NCI-H526 treated with DMSO at 0.1 percent for 48 hours (cell line): ENCODE measurements around the gene CYP46A1.

Experiments used
- DNase-seq: peaks from one replicate; lab custom pipeline; 2025; lab: John Stamatoyannopoulos, UW

CYP46A1 gene

GRCh38 chr14:99745307-99745951, 61.3 kb downstream of the CYP46A1 start:
- DNase-seq: no peak

GRCh38 chr14:99747167-99747566, 63.1 kb downstream of the CYP46A1 start:
- DNase-seq: no peak

- no peak for DNase-seq
Observed at GRCh38 chr14:99747582-99748330, 63.7 kb downstream of the CYP46A1 start.

DNA sequence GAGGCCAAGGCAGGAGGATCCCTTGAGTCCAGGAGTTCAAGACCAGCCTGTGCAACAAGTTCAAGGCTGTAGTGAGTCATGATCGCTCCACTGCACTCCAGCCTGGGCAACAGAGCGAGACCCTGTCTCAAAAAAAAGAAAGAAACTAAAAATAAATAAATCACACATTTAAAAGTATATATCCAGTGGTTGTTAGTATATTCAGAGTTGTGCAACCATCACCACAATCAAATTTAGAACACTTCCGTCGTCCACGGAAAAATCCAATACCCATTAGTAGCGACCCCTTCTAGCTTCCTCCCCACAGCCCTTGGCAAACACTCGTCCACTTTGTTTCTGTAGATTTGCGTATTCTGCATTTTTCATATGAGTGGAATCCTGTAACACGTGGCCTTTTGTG, 64.4 kb downstream of the CYP46A1 start:
- DNase-seq: no peak

DNA sequence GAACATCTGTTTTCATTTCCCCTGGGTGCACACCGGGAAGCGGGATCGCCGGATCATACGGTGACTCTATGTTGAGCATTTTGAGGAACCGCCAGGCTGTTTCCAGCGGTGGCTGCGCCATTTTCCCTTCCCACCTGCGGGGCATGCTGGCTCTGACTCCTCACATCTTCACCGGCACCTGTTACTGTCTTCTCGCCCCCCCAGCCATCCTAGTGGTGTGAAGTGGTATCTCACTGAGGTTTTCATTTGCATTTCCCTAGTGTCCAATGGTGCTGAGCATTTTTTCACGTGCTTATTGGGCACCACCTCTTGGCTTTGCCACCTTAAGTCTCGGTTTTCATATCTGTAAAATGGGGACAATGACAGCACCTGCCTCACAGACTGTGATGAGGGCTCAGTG, 65.0 kb downstream of the CYP46A1 start:
- no peak for DNase-seq

GRCh38 chr14:99749763-99750715, 65.9 kb downstream of the CYP46A1 start:
- no peak for DNase-seq

GRCh38 chr14:99750746-99751450, 66.8 kb downstream of the CYP46A1 start:
- no peak for DNase-seq

DNA sequence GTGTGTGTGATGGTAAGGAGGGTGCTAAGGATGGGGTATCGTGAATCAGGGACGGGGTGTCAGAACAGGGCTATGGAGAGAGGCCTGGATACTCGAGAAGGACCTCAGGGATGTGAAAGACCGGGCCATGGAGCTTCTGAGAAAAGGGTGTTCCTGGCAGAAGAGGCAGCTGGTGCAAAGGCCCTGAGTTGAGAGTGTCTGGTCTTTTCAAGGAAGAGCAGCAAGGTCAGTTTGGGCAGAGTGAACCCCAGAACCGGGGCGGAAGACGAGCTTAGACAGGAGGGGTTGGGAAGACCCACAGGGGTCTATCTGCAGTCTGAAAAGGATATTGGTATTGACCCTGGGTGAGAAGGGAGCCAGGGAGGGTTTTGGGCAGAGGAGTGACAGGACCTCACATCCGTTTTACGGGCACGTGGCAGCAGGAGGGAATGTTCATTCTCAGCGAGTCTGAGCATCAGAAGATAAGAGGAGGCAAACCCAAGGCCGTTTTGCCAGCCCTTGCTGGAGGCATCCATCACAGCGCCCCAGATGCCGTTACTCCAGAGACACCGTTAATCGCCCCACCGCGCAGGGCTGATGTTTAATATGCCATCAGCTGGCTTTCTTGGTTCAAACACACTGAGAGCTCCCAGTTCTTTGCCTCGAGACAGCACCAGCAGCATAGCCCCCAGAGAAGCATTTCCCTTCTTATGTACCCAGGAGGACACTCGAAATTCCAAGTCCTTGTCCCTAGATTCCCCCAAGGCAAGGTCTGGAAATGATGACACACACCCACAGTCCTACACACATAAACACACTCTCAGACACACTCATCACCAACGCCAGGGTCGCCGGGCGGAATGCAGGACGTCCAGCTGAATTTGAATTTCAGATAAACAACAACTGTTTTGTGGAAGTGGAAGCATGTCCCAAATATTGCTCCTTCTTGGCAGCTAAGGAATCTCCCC, 67.7 kb downstream of the CYP46A1 start:
- no peak for DNase-seq

- no peak for DNase-seq
Observed at GRCh38 chr14:99752486-99753121, 68.5 kb downstream of the CYP46A1 start.

DNA sequence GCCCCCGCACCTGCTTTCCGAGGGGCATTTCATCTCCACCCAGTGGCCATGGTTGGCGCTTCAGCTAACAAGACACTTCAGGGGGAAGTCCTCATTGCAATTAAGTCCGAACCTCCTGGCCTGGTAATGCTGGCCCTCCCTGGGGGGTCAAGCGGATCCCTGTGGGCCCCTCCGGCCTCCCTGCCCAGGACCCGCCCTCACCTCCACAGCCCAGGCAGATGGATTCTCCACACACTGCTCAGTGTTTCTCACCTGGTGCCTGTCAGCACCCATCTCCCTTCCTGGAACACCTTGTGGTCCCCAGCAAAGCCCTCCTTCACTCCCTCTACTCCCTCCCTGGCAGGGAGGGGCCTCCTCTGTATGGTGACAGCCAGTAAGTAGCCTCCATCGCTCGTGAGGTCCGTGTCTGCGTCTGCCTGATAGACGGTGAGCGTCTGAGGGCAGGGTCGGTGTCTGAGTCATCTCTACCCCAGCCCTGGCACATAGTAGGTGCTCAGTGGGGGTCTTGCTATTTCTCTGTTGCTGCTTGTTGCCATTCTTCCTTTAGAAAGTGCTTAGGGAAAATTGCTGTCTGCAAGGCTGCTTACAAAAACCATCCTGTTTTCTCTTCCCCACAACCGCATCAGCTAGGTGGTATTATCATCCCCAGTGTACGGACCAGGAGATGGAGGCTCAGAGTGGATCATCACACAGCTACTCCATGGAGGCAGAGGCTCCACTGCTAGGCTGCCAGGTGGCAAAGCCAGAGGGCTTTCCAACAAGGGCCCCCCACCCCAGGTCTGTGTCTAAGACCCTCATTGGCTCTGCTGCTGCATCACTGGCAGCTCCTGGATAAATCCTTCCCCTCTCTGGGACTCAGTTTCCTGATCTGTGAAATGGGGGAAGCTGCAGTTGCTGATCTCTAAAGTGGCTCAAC, 69.4 kb downstream of the CYP46A1 start:
- DNase-seq: no peak

DNA sequence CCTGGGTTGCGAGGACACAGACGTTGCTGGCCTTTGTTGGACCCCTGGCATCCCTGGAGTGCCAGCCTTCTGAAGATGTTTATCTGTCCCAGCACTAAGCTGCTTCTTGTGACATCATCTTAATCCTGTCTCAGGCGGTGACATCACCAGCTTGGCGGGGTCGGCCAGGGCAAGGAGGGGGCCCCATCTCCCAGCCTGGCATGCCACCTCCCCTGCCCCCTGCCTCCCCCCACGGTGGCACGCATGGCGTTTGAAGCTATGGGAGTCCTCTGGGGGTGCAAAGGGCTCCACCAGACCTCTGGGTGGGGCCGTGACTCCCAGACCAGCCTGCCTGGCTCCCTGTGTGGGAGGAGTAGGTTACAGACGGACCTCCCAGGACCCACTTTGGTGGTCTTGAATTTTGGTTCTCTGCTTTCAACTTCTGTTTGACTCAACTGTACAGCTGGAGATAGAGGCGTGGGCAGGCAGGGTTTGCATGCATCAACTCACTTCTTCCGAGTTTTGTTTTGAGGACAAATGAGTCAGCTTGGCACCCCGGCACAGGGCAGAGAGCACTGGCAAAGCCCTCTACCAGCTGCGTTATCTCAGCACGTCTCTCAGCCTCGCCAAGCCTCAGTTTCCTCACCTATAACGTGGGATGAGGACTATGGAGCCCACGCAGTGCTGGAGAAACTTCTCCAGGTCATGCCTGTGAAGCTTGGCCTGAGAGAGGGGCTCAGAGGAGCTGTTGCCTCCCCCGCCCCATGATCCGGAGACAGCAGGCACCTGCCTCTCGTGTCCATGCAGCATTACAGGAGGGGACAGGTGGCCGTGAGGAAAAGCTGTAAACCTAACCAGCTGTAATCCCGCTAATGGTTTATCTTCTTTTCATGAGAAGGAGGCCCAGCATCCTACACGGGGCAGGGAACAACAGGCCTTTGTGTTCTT, 70.3 kb downstream of the CYP46A1 start:
- peak; percentile 47 for DNase-seq

- no peak for DNase-seq
Observed at GRCh38 chr14:99755068-99755405, 70.9 kb downstream of the CYP46A1 start.

DNA sequence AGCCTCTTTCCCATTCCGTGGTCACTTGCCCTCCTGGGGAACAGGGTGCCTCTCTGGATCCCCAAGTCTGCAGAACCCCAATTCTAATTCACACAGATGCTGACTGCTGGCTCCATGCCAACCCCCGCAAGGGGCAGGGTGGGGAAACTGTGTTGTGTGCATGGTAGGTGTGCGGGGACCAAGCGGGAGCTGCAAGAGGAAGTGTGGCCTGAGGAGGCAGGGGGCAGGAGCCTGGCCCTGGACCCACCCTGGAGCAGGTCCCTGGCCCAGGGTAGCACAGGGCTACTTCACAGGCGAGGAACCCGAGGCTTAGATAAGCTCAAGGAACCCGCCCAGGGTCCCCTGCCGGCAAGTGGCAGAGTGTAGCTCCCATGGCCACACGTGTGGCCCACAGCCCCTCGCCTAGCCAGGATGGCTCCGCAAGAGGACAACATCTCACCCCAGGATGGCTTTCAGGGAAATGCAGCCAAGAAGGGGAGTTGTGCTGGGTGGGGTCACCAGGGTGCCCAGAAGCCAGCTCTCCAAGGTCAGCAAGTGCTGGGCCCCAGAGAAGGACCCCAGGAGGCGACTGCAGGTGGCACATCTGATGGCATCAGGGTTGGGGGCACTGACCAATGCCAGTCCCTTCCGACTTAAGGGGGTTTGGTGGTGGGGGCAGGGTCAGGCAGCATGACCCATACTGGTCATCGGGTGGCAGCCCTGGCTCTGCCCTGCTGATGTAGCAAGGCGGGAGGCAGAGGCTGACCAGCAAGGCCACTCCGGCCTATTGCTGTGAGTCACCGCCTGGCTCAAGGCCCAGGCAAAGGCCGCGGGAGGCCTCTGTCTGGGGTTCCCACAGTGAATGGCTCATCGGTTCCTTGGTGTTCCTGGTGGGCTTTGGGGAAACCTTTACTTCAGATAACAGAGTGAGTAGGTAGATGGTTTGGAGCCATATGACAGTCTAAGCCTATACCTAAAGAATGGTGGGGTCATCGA, 71.8 kb downstream of the CYP46A1 start:
- DNase-seq: no peak

DNA sequence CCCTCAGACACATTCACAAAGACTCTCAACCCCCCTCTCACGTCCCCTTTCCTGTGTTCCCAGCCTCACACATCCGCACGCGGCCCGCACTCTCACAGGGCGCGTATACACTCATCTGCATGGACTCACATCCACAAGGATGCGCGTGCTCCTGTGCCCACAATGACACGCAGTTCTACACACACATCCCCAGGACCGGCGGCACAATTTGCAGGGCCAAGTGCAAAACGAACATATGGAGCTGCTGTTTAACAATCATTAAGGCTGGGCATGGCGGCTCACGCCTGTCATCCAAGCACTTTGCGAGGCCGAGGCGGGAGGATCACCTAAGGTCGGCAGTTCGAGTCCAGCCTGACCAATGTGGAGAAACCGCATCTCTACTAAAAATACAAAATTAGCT, 72.7 kb downstream of the CYP46A1 start:
- DNase-seq: no peak

DNA sequence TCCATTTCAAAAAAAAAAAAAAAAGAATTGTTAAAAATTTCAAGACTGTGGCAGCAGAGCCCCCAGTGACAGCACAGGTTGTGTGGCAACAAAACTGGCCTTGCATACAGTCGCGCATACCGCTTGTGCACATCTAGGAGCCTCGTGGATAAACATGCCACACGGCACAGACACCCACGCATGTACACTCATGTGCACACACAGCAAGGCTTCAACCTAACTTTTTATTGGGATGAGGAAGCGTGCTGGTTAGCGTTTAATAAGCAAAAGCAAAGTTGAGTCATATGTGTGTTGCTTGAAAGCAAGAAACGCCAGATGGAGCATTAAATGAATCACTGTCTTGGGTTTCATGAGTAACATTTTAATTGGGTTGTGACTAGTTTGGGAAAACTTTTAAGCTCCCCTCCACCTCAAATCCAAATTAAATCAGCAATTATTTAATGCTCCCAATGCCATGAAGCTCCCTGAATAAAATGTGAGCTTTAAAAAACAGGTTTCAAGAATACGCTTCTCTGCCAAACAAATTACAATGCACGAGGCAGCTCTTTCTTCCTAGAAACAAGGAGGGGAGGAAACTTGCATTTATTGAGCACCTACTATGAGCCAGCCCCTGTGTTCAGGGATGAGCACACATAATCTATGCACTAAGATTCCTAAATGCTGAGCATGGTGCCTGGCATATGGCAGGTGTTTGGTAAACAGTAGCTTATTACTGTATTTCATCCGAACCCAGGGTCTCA, 73.4 kb downstream of the CYP46A1 start:
- no peak for DNase-seq

DNA sequence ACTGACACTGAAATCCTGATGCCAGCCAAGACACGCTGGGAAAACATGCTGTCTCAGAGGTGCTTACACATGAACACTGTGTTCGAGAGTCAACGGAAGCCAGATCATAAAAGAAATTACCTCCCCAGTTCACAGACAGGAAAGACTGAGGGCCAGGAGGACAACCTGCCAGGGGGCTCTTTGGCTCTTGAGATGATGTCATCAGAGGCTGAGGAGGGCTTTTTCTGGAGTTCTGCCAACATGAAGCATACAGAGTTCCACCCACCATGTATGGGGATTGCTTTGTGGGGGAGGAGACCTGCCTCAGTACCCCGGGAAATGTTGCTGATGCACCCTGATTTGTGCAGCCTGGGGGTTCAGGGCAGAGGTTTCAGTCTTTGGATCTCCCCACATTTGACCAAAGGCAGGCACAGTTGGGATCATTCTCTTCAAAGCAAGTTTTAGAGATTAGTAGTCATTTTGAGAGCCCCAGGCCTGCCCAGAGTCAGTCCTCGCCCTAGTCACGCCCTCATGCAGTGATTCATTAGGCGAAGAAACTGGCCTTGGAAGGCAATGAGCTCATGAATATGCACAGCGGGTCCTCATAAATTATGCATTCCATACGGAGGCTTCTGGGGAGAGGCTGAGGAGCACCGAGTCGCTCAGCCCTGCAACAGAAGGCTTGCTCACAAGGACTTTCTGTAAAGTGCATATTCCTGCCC, 74.2 kb downstream of the CYP46A1 start:
- peak; percentile 18 for DNase-seq
